Ovary (tissue), 9 donors: ENCODE data around the gene TOMM7. TPM values are rescaled to one million over a fixed set of nuclear protein-coding genes. Genes with fewer than 3 reads are reported as not detected.
A peak's percentile ranks its signal among the peaks of the same experiment; 100 is the strongest.

Experiments used
- DNase-seq, 5 donors: peaks; one replicate each; pipeline ENCODE4 v3.0.0-alpha.2; 2019 to 2020
- H3K27ac ChIP-seq, 2 donors: fragments of 200-600 bp; one replicate each; pipeline versions ENCODE4 v1.5.1 to v1.8.0; 2019 to 2022
- H3K27me3 ChIP-seq: fragments of 200-600 bp; one replicate; pipeline ENCODE4 v1.8.0; 2022
- H3K36me3 ChIP-seq: fragments of 200-600 bp; sonication (generic); one replicate; pipeline ENCODE4 v1.5.1; 2019
- H3K4me1 ChIP-seq: one replicate; pipeline ENCODE4 v1.8.1; 2013; ENCODE audit warnings: mild to moderate bottlenecking, moderate library complexity; ENCODE audit not compliant: insufficient read depth
- H3K4me3 ChIP-seq: fragments of 200-600 bp; sonication (generic); one replicate; pipeline ENCODE4 v1.5.1; 2017
- H3K9me3 ChIP-seq, 2 donors: fragments of 200-600 bp in 1 of 2; sonication (generic) in 1 of 2; one replicate each; pipeline versions ENCODE4 v1.5.1 to v1.8.1; 2013 to 2019; ENCODE audit warnings: mild to moderate bottlenecking in 1 of 2, moderate library complexity in 1 of 2
- CTCF ChIP-seq, 3 donors: fragments of 450-650 bp in 2 of 3; fragments of 200-600 bp in 1 of 3; IDR thresholded peaks; one replicate each; pipeline versions ENCODE4 v1.5.1 to v1.8.0; 2016 to 2022; ENCODE audit warnings: antibody characterized with exemption in 3 of 3, mild to moderate bottlenecking in 1 of 3
- EP300 ChIP-seq: sonication (generic); formaldehyde crosslinking; IDR thresholded peaks from one replicate; pipeline ENCODE4 v1.6.1; 2017; ENCODE audit warnings: antibody characterized with exemption
- POLR2A ChIP-seq: fragments of 450-650 bp; IDR thresholded peaks from one replicate; pipeline ENCODE4 v1.6.1; 2017; ENCODE audit warnings: antibody characterized with exemption, mild to moderate bottlenecking, moderate library complexity
- WGBS, 3 donors: extraction: QIAGEN DNeasy Blood & Tissue Kit in 1 of 3; methylation state at CpG; one replicate each; pipeline versions ENCODE4 v1.1.5 to v1.1.7; 2013 to 2017; 5-methylcytosine and 5-hydroxymethylcytosine counted together
- intact Hi-C, 4 donors: fragments of 100-400 bp; cut with DNase I; formaldehyde crosslinking; loops; one replicate each; pipeline versions ENCODE4 v1.11.0 to v1.15.1; 2022 to 2023
- polyA plus RNA-seq, 2 donors: library from polyadenylated mRNA; stranded (reverse); fragments of 200-250 nt in 1 of 2; fragments of 350-450 nt in 1 of 2; fragmentation: Illumina TruSeq in 1 of 2; extraction: RNeasy Lipid Tissue Mini Kit (QIAGEN cat#74804) in 1 of 2; gene quantifications; one replicate each; pipeline ENCODE4 v1.2.3, GENCODE V29; 2013 to 2014
- total RNA-seq, 7 donors: library from RNA; depleted of rRNA in 2 of 7; stranded (reverse); fragments of >200 nt in 2 of 7; fragmentation: NEBNext Ultra II Directional in 3 of 7; extraction: Animal tissue kit (Norgen Biotek cat#: 25700) in 3 of 7; gene quantifications; one replicate each; pipeline versions ENCODE4 v1.1.0 to v1.2.4, GENCODE V29; 2016 to 2023
- donor health status: DM: no; HTN: no; CAD: no; lungs with moderate emphysema.
- donor health status: DM: no; HTN: no; CAD: no.
- donor health status: Bipolar disorder and iron deficiency.
- donor health status: DM: yes; HTN: yes; CAD: no.
- donor health status: DM: no; HTN: no; CAD: no.
- donor health status: DM: yes; HTN: yes; CAD: no.

The TOMM7 gene
- total and polyA plus RNA-seq, 9 donors, result 267 to 869 (median 586) TPM

GRCh38 chr7:22856416-22856815 lies 33.8 kb upstream of the TOMM7 start:
- intact Hi-C loops, result loop anchor here in 2 of 4 donors (10.0 kb wide), 1 partner anchor 158 kb away; the partner anchor contains the start of gene HYCC1 (in 2 of the 2)
- Histone ChIP-seq H3K36me3 (no peaks in the 10 kb centered on the region), H3K27ac (no peak overlapping the region), H3K4me1 (peaks cover 6% of the 10 kb centered on the region), H3K4me3 (no peak overlapping the region), H3K9me3 (no peaks in the 10 kb centered on the region), H3K27me3 (no peaks in the 10 kb centered on the region)
- TF ChIP-seq EP300 (no peak), CTCF (IDR thresholded peaks at IDR 0.05) (no peak), POLR2A (no peak)
- WGBS, 3 donors, result 65 to 88% (median 71%) methylated on average over 2 of the region's 2 CpGs
- DNase-seq, result no peak

GRCh38 chr7:22855049-22855392 lies 32.4 kb upstream of the TOMM7 start:
- peaks cover 6% of the 10 kb centered on the region for H3K4me1 ChIP-seq
- intact Hi-C loops, result loop anchor here in 2 of 4 donors (2.0 to 10.0 kb wide), 2 partner anchors 32 to 160 kb away; partner anchors contain the start of genes HYCC1 (in 2 of the 2) and TOMM7 (in 1 of the 2)
- TF ChIP-seq POLR2A (no peak), EP300 (no peak), CTCF (IDR thresholded peaks at IDR 0.05) (no peak)

DNA sequence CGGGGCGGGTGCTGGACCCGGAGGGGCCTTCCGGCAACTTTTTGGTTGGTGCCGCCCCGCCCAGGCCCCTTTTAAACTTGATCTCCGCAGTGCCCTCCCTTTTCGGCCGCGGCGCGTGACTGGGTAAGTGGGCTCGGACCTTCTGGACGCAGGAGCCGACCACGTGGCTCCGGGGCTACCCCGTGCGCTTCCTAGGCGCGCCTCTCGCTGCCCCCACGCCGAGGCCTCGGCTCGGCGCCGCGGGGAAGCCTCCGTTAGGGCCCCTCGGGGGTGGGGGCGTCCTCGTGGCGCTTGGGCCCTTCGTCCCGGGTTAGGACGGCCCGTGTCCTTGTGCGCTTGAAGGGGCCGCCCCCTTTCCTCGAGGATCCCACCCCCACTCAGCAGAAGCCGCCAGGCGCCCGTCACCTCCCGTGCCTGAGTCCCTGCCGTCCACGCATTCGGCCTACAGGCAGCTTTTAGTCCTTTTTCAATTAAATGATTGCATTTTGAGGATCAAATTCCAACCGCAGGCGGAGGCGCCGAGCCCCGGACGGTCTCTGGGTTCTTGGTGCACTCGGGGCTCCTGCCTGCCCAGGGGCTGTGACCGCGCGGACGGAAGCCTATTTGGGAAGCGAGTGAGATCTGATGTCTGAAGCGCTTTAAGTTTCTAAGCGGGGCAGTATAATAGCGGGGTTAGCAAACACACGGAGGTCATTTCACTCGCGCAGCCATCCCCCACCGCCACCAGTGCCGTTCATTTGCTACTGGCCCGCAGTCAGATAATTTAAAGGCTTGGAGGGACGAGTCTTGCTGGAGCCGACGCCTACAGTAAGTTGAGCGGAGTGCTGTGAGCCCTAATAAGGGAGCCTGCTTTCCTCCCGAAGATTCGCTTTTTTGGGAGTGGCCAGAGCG lies 31.8 kb upstream of the TOMM7 start:
- no peaks in the 10 kb centered on the region for H3K36me3 ChIP-seq
- peaks cover 6% of the 10 kb centered on the region for H3K4me1 ChIP-seq
- DNase-seq, result peak; percentile 89 to 93 (median 91)
- H3K4me3 ChIP-seq, result peak overlapping the region; percentile 61
- H3K9me3 ChIP-seq, result no peaks in the 10 kb centered on the region
- H3K27ac ChIP-seq, result peak overlapping the region; percentile 78 to 88
- 0 to 1% (median 1%) methylated on average over 55 to 76 of the region's 76 CpGs for WGBS, 3 donors
- intact Hi-C loops, result loop anchor here in 2 of 4 donors (2.0 to 10.0 kb wide), 2 partner anchors 32 to 160 kb away; partner anchors contain the start of genes HYCC1 (in 2 of the 2) and TOMM7 (in 1 of the 2)
- no peaks in the 10 kb centered on the region for H3K27me3 ChIP-seq
- TF ChIP-seq CTCF (IDR thresholded peaks at IDR 0.05), result peak in 2 of 3 donors; percentile 45 to 82
- no peak for TF ChIP-seq EP300
- peak; percentile 54 for TF ChIP-seq POLR2A

More at GRCh38 chr7:22855049-22855392, 32.4 kb upstream of the TOMM7 start:
- no peak for DNase-seq
- H3K36me3 ChIP-seq, result no peaks in the 10 kb centered on the region
- peak overlapping the region; percentile 78 to 88 for H3K27ac ChIP-seq
- WGBS, 3 donors, result 39 to 50% (median 47%) methylated on average over 9 of the region's 9 CpGs
- peak overlapping the region; percentile 61 for H3K4me3 ChIP-seq
- H3K9me3 ChIP-seq, result no peaks in the 10 kb centered on the region
- H3K27me3 ChIP-seq, result no peaks in the 10 kb centered on the region

DNA sequence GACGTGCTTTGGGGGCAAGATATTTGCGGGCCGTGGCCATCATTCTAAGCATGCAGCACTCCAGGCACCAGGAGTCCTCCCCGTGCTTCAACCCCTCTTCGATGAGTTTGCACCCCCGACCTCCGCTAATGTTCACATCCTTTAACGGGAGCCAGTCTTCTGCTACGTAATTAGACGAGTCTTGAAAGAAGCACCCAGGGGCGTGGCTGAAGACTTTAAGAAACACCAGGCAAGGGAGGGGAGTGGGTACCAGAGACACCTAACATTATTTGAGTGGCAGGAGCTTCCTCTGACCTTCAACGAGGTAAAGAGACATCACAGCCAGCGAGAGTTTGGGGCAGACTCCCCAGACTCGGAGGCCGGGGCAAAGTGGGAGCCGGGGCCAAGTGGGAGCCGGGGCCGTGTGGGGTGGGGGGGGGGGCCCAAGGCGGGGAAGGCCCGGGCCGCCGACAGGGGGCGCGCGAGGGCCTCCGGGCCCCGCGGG lies 31.1 kb upstream of the TOMM7 start:
- intact Hi-C loops, result loop anchor here in 2 of 4 donors (2.0 to 10.0 kb wide), 2 partner anchors 31 to 161 kb away; partner anchors contain the start of genes HYCC1 (in 2 of the 2) and TOMM7 (in 1 of the 2)
- 5 to 30% (median 21%) methylated on average over 13 to 28 of the region's 28 CpGs for WGBS, 3 donors
- Histone ChIP-seq H3K27ac (peak overlapping the region; percentile 78 to 88), H3K4me1 (peaks cover 6% of the 10 kb centered on the region), H3K4me3 (peak overlapping the region; percentile 61), H3K36me3 (no peaks in the 10 kb centered on the region), H3K9me3 (no peaks in the 10 kb centered on the region), H3K27me3 (no peaks in the 10 kb centered on the region)
- DNase-seq, result peak in 1 of 5 donors; percentile 53
- TF ChIP-seq CTCF (IDR thresholded peaks at IDR 0.05), result no peak
- no peak for TF ChIP-seq POLR2A
- TF ChIP-seq EP300, result no peak
